Stimulated activated CD8-positive, alpha-beta memory T cell treated with anti-CD3 and anti-CD28 coated beads, Interleukin-15, amount 100 ng/mL, for 48 hours (primary cell): ENCODE measurements around the gene PDGFB.

ENCODE experiments used
- DNase-seq, 2 donors: peaks; one replicate each; pipeline ENCODE4 v3.0.0-alpha.2; 2020; ENCODE audit warnings: low read depth in 2 of 2

The PDGFB gene

GRCh38 chr22:39244496-39245129 is at the start of gene PDGFB:
Gene PDGFB (minus strand): TSS chr22:39244982. CDS start chr22:39243963, 1,019 bp downstream.
- no peak for DNase-seq

GRCh38 chr22:39293766-39294368 is 49.1 kb upstream of the PDGFB start:
- DNase-seq, result no peak

- DNase-seq, result no peak
Observed at GRCh38 chr22:39292561-39293074, 47.8 kb upstream of the PDGFB start.

- no peak for DNase-seq
Observed at GRCh38 chr22:39292031-39292462, 47.3 kb upstream of the PDGFB start.

GRCh38 chr22:39291523-39291922 is 46.7 kb upstream of the PDGFB start:
- no peak for DNase-seq

DNA sequence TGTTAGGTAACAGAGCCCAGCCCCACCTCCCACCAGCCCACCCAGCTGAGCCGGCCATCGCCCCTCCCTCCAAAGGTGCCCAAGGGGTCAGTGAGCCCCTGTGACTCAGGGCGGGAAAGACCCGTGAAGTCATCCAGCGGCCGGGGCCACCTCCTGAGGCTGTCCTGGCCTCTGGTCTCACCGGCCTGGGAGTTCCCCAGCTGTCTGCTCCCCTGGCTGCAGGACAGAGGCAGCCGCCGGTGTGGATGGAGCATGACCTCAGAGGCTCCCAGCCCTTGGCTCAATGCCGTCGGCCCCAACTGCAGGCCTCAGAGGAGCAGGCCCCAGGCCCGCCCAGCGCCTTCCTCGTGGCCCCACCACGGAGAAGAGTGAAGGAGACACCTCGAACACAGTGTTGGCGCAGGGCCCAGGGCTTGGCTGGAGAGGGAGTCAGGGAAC is 46.0 kb upstream of the PDGFB start:
- no peak for DNase-seq

- no peak for DNase-seq
Observed at GRCh38 chr22:39289975-39290720, 45.4 kb upstream of the PDGFB start.

- no peak for DNase-seq
Observed at GRCh38 chr22:39289533-39289932, 44.8 kb upstream of the PDGFB start.

- no peak for DNase-seq
Observed at GRCh38 chr22:39288135-39288898, 43.5 kb upstream of the PDGFB start.

DNA sequence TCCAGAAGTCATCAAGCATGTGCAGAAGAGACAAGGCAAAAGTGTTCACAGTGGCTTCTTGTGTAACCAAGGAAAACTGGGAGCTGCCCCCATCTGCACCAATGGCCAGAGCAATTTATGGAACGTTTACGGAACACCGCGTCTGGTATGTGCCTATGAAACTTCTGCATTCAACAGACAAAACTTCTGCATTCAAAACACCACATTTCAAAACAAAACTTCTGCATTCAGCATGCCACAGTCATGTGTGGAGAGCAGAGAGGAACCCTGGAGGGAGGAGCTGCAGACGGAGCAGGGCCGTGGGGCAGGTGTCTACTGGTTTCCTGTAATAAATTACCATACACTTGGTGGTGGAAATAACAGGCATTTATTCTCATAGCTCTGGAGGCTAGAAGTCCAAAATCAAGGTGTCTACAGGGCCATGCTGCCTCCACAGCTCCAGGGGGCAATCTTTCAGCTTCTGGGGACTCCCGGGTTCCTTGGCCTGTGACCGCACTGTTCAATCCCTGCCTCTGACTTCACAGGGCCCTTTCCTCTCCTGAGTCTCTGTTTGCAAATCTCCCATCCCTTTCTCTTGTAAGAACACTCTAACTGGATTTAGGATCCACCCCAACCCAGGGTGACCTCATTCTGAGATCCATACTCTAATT is 42.4 kb upstream of the PDGFB start:
- DNase-seq, result no peak

GRCh38 chr22:39284983-39285382 is 40.2 kb upstream of the PDGFB start:
- no peak for DNase-seq

- DNase-seq, result no peak
Observed at GRCh38 chr22:39284142-39284980, 39.6 kb upstream of the PDGFB start.

GRCh38 chr22:39283322-39284141 is 38.8 kb upstream of the PDGFB start:
- no peak for DNase-seq

DNA sequence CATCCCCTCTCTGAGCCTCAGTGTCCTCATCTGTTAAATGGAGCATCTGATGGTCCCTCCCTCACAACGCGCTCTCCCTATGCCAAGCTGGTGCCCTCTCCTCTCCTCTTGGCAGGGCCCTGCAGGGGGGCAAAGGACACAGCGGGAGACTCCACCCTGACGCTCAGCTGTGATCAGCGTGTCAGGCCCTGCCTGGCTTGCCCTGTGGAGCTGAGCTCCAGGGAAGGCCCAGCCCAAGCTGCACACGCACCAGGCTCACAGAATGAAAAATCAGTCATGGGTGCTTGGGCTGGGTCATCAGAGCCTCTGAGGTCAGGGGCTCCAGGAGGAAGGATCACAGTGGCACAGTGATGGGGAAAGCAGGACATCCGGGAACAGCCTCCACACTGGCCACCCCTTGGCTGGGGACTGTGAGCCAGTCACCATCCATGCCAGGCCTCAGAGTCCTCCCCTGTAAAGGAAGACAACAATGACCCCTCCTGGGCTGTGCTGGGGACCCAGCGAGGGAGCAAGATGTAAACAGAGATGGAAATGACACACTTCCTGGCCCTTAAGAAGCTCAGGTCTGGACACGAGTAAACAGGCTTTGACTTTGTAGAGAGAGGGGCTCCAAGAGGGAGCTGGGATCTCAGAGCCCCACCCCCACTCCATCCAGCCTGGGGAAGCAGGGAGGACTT is 38.0 kb upstream of the PDGFB start:
- no peak for DNase-seq

GRCh38 chr22:39281126-39281525 is 36.3 kb upstream of the PDGFB start:
- DNase-seq, result no peak

GRCh38 chr22:39280250-39280649 is 35.5 kb upstream of the PDGFB start:
- no peak for DNase-seq

DNA sequence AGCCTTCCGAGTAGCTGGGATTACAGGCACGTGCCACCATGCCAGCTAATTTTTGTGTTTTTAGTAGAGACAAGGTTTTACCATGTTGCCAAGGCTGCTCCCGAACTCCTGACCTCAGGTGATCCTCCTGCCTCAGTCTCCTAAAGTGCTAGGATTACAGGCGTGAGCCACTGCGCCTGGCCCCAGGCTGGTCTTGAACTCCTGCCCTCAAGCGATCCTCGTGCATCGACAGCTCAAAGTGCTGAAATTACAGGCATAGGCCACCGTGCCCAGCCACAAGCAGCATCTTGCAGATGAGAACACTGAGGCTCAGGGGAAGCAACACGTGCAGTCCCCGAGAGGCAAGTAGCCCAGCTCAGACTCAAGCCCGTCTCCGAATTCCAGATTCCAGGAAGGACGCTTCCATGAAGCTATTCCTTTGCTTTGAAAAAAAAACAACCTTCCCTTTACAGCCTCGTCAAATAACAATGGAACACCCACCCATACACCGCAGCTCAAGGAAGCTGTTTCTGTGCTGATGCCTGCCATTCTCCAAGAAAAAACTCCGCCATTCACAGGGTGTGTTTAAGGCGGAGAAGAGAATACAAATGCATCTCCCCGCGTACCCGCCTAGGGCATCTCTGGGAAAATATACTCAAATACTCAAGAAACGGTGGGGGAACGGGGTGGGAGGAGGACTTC is 34.5 kb upstream of the PDGFB start:
- no peak for DNase-seq

DNA sequence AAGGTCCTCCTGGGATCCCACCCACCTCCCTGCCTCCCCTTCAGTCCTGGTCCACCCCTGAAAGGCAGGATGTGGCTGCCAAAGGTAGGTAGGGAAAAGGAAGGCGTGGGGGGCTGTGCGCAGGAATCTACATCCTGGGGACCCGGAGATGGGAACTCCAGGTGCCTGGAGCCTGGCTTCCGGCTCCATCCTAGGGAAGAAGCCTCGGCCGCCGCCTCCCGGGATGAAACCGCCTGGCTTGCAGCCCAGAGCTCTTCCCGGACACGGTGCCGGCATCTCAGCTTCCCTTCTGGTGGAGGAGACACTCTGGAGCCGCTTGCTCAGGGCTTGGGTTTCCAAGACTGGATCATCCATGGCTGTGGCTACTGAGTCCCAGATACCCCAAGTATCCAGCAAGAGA is 33.3 kb upstream of the PDGFB start:
- no peak for DNase-seq
